Right ventricle myocardium superior (tissue), 1 donor: ENCODE data around the gene ZNF830. TPM values are rescaled to one million over a fixed set of nuclear protein-coding genes. Genes with fewer than 3 reads are reported as not detected.
"Not testable (repeated sequence)": the region's sequence is repeated elsewhere in the genome, so short reads cannot be mapped to it uniquely, and the experiment has no call there.

Experiments
- ATAC-seq: fragments of 200-7000 bp; cut with Tn5 transposase; one replicate; pipeline ENCODE4 v1.9.1; 2020; ENCODE audit warnings: mild to moderate bottlenecking; ENCODE audit not compliant: poor library complexity
- DNase-seq: peaks from one replicate; pipeline ENCODE4 v3.0.0-alpha.2; 2020
- intact Hi-C: fragments of 100-400 bp; cut with DNase I; formaldehyde crosslinking; loops from one replicate; pipeline ENCODE4 v1.11.2; 2022
- total RNA-seq: library from RNA; stranded (reverse); fragmentation: NEBNext Ultra II Directional; extraction: Animal tissue kit (Norgen Biotek cat#: 25700); gene quantifications from one replicate; pipeline ENCODE4 v1.2.1, GENCODE V29; 2021
- donor health status: DM: no; HTN: yes; CAD: no; lungs with severe emphysema.

Gene ZNF830
- total RNA-seq, 1 donor from 2014 or later: 8.9 TPM

DNA sequence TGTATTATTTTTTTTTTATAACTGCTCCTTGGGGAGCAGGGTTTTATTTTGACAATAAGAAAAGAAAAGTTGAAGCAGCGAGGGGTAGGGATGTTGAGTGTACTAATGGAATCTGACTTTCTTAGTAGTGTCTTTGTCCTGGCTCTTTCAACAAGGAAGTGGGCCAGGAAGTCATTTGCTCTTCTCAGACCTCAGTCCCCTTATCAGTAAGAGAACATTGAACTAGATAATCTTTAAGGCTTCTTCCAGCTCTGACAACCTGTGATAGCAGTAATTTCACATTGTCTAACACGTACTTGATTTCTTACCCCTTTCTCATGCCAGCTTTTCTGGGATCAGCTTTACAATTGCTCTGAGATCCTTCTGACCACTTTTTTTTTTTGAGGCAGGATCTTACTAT lies 27.3 kb downstream of the ZNF830 start:
- no peak for ATAC-seq
- DNase-seq: no peak
- intact Hi-C loops: no loop called here

DNA sequence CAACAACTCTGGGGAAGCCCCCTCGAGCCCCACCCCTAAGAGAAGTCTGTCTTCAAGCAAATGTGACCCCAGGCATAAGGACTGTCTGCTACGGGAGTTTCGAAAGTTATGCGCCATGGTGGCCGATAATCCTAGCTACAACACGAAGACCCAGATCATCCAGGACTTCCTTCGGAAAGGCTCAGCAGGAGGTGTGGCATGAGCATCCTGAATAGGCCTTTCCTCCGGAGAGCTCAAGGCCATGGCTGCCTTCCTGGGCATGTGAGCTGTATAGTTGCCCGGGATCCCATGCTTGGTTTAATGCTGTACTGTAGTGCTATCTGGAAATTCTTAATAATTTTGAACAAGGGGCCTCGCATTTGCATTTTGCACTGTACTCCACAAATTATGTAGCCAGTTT lies 28.1 kb downstream of the ZNF830 start:
- intact Hi-C loops: no loop called here
- ATAC-seq: no peak
- no peak for DNase-seq

DNA sequence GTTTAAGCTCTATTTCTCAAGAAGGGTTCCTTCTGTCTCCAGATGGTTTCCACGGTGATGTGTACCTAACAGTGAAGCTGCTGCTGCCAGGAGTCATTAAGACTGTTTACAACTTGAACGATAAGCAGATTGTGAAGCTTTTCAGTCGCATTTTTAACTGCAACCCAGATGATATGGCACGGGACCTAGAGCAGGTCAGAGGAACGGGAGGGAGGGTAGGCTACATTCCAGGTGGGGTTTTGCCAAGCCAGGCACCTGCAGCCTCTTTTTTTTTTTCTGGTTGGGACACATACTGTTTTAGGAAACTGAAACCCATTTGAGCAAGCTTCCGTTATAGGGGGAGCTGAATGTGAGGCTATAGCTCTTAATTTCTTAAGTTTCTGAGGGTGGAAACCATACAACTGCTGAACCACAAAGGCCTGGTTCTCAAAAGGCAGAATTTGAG lies 29.6 kb downstream of the ZNF830 start:
- no peak for DNase-seq
- ATAC-seq: peak; percentile 86
- intact Hi-C loops: loop anchor here (10.0 kb wide), 1 partner anchor 124 kb away; the partner anchor contains the start of gene RAD51D

DNA sequence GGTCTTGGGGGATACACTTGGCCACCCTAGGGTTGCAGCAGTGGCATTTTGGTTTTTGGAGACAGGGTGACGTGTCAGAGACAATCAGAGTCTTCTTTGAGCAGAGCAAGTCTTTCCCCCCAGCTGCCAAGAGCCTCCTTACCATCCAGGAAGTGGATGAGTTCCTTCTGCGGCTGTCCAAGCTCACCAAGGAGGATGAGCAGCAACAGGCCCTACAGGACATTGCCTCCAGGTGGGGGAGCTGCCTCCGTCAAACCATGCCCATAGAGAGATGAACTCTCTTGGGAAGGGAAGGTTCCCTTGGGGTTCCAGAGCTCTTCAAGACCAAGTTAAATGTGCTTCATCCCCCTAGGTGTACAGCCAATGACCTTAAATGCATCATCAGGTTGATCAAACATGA lies 30.3 kb downstream of the ZNF830 start:
- ATAC-seq: no peak
- no peak for DNase-seq
- intact Hi-C loops: loop anchor here (10.0 kb wide), 1 partner anchor 123 kb away; the partner anchor contains the start of gene RAD51D

DNA sequence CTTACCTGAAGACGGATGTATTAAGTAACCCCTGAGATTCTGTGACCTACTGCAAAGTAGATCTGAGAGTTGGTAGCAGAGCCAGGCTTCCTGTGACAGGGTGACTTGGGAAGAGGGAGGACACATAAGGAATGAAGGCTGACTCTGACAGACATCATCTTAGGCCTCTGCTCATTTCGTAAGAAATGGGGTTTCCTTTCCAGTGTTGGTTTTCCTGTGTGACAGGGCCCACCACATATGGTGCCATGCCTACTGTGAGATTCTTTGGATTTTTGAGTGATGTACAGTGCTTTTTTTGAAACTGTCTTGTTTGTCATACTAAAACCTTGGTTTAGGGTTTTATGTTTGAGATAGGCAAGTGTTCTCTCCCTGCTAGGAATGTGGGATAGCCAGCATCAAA lies 31.7 kb downstream of the ZNF830 start:
- ATAC-seq (no peak), DNase-seq (no peak)
- intact Hi-C loops: loop anchor here (10.0 kb wide), 1 partner anchor 122 kb away; the partner anchor contains the start of gene RAD51D

DNA sequence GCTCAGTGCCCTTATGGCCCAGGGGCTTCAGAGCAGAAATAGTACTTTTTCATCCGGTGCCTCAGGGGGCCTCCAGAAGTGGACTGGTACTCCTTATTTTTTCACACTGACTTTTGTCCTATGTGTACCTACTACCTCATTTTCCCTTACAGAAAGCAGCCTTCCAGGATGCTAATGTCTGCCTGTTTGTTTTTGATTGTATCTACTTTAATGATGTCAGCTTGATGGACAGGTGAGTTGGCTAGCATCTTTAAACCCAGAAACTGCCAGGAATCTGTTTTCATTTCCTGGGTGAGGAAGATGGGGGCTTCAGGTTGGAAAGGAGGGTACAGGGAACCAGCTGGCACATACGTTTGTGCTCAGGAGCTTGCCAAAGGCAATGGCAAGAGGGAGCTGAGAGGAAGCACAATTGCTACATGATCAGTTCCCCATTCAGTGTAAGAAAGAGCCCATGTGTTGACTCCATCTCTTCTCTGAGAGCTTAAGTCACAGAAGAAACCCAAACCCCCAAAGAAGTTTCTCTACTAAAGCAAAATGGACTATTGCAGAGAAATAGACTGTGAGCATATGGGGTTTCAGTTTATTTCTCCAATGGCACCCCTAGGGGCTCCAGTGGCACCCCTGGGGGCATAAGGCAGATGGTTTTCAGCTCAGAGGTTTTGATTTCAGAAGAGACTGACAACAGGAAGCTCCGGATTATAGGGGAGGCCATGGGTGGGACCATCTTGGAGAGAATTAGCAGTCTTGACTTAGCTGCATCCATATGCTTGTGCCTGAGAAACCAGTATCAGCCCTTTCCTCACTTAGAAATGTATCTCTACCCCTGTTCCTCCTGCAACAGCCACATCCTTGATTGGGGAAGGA lies 35.3 kb downstream of the ZNF830 start:
- DNase-seq: no peak
- intact Hi-C loops: loop anchor here (10.0 kb wide), 1 partner anchor 118 kb away; the partner anchor contains the start of gene RAD51D
- ATAC-seq: no peak

DNA sequence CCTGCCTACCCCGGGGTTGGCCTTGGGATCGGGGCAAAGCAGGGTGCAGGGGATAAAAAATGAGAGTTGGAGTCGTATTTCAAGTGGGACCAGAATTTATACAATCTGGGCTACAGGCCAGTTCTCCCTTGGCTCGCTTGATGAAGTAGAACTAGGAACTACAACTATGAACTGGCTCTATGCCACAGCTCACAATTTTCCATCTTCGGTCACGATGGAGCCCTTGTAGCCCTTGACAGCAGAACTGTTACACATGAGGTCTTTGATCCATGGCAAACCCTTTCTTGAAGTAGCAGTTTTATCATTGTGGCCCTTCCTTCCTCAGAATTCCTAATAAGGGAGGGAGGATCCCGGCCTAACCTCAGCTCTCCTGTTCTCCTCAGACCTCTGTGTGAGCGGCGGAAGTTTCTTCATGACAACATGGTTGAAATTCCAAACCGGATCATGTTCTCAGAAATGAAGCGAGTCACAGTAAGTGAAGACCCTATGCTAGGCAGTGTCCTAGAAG lies 36.1 kb downstream of the ZNF830 start:
- intact Hi-C loops: loop anchor here (10.0 kb wide), 1 partner anchor 117 kb away; the partner anchor contains the start of gene RAD51D
- ATAC-seq (peak; percentile 84), DNase-seq (no peak)

DNA sequence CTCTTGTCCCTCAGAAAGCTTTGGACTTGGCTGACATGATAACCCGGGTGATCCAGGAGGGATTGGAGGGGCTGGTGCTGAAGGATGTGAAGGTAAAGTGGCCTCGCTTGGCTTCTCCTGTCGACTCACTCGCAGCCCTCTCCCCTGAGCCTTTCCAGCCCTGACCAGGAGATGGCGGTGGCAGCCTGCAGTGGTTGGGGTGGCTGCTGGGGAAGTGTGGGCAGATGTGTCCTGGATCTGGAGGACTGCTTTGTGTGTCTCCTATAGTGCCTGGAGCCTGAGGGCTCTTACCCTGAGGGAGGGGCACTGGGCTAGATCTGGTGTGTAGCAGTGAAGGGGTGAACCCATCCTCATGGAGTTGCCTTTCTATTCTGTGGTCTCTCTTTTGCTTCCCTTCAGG lies 36.9 kb downstream of the ZNF830 start:
- intact Hi-C loops: loop anchor here (10.0 kb wide), 1 partner anchor 117 kb away; the partner anchor contains the start of gene RAD51D
- ATAC-seq (peak; percentile 86), DNase-seq (peak; percentile 84)

DNA sequence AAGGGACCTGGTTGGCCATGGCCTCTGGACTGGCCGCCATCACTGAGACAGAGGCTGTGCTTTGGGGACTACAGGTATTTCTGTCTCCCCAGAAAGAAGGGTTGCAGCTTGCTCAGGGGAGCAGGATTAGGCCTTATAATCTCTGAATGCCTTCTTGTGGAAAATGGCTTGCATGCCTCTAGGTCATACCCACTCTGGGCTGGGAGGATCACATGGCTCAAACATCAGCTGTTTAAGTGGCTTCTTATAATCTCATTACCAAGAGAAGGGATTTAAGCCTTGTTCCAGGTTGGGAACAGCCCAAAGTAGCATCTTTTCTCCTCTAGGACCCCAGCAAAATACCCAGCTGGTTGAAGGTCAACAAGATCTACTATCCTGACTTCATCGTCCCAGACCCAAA lies 38.1 kb downstream of the ZNF830 start:
- DNase-seq: no peak
- no peak for ATAC-seq
- intact Hi-C loops: loop anchor here (10.0 kb wide), 1 partner anchor 115 kb away; the partner anchor contains the start of gene RAD51D

DNA sequence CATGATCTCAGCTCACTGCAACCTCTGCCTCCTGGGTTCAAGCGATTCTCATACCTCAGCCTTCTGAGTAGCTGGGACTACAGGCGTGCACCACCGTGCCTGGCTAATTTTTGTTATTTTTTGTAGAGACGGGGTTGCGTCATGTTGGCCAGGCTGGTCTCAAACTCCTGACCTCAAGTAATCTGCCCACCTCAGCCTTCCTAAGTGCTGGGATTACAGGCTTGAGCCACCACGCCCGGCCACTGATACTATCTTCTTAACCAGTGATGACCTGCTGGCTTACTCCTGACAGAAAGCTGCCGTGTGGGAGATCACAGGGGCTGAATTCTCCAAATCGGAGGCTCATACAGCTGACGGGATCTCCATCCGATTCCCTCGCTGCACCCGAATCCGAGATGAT lies 39.6 kb downstream of the ZNF830 start:
- ATAC-seq, DNase-seq, intact Hi-C loops: not testable (repeated sequence)

DNA sequence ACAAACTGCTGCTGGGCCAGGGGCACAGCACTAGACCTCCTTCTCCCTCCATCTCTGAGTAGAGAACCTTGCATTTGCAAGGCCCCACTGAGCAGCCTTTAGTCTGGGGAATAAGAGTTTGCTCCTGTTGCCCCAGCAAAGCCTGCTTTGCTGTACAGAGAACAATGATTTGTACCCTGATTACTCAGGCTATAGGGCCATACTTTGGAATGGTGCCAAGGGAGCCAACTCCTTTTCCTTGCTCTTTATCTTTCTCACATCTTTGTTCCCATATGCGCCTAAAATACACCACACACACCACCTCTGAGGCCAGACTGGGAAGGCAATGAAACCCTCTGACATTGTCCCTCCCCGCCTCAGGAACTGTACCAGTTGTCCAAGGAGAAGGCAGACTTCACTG lies 40.2 kb downstream of the ZNF830 start:
- intact Hi-C loops: no loop called here
- DNase-seq: no peak
- no peak for ATAC-seq

DNA sequence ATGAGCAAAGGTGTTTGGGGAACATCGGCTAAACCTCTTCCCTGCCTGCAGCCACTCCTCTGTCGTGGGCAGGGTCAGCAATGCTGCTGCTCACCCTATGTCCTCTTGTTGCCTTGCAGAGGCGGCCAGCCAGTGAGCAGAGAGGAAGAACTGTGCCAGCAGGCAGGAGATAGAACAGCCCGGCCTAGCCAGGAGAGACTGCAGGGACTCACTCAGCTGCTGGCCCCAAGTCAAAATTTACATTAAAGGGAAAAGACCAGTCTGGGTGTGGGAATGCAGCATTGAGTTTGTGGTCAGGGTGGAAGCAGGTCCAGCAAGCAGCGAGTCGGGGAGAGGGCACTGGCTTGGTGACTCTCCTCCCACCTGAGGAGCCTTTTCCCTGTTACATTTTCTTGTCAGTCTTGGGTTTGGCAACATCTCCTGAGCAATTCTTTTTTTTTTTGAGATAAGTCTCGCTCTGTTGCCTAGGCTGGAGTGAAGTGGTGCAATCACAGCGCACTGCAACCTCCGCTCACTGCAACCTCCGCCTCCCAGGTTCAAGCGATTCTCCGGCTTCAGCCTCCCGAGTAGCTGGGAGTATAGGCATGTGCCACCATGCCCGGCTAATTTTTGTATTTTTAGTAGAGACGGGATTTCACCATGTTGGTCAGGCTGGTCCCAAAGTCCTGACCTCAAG lies 41.7 kb downstream of the ZNF830 start:
- DNase-seq (peak; percentile 65), ATAC-seq (peak; percentile 89)
- intact Hi-C loops: no loop called here

DNA sequence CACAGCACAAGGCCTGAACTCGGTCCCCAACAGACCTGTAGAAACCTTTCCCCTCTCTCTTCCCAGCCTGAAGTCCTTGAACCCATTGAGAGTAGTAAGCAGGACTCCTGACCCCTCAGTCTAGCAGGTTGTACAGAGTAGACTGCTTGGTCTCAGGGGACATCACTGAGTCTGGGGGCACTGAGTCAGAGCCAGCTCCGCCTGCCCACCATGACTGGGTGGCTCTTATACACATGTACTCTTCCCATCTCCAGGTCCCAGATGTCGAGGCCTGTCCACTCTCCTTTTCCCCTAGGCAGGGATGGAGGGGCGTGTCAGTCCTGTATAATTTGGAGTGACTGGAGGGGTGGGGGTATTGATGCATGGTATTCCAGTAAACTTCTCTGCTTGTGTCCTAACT lies 42.4 kb downstream of the ZNF830 start:
- DNase-seq (no peak), ATAC-seq (no peak)
- intact Hi-C loops: no loop called here

DNA sequence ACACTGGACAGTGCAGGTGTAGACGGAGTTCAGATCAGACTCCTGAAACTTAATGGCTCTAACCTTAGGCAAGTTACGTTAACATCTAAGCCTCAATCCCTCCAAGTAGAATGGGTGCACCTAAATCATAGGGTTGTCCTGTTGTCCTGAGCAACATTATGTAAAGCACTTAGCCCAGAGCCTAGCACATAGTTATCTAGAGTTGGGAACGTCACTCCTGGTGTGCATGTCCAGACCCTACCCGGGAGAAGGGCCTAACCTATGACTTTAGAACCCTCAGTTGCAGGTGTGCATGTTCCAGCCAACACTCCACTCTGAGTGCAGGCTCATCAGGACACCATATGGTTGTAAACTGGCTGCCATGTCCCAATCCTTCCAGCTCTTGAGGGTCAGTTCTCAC lies 45.0 kb downstream of the ZNF830 start:
- no peak for ATAC-seq

DNA sequence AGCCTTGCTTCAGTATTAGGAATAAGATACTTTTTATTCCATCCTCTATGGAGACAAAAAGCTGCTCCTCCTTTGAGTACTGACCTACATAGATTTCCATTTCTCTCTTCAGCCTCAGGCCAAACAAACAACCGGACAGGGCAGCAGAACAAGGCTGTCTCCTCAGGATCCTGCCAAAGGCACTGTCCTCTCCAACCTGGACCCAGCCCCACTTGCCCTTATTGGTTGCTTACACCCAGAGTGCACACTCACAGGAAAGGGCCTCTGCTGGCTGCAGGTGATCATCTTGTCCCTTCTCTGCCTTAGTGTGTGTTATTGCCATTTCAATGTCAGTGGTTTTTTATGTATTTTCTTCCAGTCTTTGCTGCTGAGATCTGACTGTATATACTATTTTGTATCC lies 45.6 kb downstream of the ZNF830 start:
- intact Hi-C loops: no loop called here
- DNase-seq: no peak
- ATAC-seq: no peak

More for the DNA sequence above, 45.0 kb downstream of the ZNF830 start:
- DNase-seq: no peak
- intact Hi-C loops: no loop called here

DNA sequence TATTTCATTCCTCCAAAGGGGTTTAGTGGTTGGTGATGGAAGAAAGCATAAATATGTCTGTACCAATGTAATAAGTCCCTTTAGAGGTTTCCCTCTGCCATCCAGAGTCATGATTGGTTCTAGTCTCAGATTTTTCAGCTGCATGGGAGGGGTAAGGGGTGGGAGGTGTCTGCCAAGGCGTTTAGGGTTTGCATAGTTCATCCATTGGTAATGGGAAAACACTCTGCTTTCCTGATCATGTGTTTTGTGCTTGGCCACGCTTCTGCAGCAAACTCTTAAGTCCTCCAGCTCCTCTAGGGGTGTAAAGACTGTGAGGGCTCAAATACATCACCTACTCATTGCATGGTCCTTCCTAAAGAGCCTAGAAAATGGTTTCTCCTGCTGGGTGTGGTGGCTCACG lies 48.8 kb downstream of the ZNF830 start:
- intact Hi-C loops: no loop called here
- no peak for ATAC-seq
- no peak for DNase-seq

DNA sequence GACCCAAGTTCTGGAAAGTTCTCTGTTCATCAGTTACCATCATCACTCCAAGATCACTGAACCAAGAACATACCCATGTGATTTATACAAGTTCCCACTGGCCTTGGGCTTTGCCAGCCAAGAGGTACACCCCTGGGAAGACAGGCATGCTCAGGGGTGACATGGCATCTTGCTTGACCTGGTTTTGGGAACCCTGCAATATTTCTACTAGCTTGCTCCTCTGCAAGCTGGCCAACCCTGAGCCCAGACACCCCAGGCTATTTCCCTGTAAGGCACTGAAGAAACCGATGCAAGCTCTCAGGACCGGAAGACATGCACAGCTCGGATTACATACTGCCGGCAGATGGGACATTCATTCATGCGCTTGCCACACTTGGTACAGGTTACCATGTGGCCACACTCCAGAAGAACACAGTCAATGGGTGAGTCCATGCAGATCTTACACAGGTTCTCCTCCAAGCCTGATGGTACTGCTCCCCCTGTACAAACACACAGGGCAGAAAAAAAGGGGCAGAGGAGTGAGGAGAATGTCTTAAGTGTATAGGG lies 50.4 kb downstream of the ZNF830 start:
- intact Hi-C loops: no loop called here
- no peak for ATAC-seq
- DNase-seq: no peak
